ENCODE results near the gene KRTAP5-11. TPM values are rescaled to one million over a fixed set of nuclear protein-coding genes. Genes with fewer than 3 reads are reported as not detected.

The KRTAP5-11 gene
- total and polyA plus RNA-seq, 2 experiments from 2014 or later = not detected

- 58 to 76% methylated on average over 10 of the region's 10 CpGs for WGBS, 2 experiments (ENCODE audit: low coverage in 1 of 2, low lambda C conversion rate in 2 of 2, missing lambda C conversion rate in 2 of 2)
- TF ChIP-seq EZH2 (IDR thresholded peaks at IDR 0.05; ENCODE audit: insufficient read depth, poor library complexity, severe bottlenecking) (no peak), EZH2phosphoT487 (IDR thresholded peaks at IDR 0.05; ENCODE audit: insufficient read depth, low read depth) (no peak)
- H3K36me3 ChIP-seq (ENCODE audit: low read depth) = no peaks in the 10 kb centered on the region
- in situ Hi-C loops (cut with MboI) = no loop called here
- no peaks in the 10 kb centered on the region for H4K20me1 ChIP-seq (ENCODE audit: insufficient read depth)
- no peaks in the 10 kb centered on the region for H3K9me2 ChIP-seq (ENCODE audit: insufficient read depth)
- no peaks in the 10 kb centered on the region; the same call in 1 of the 2 replicates for H3K27me3 ChIP-seq (replicated peaks; ENCODE audit: insufficient read depth)
- H3K9me3 ChIP-seq (ENCODE audit: low read depth) = no peaks in the 10 kb centered on the region
- no peaks in the 10 kb centered on the region for H3F3A ChIP-seq (ENCODE audit: insufficient read depth)
- H2AFZ ChIP-seq = no peak overlapping the region
- no peak for DNase-seq
- no peak overlapping the region for H3K4me3 ChIP-seq
- H3K79me2 ChIP-seq (ENCODE audit: insufficient read depth) = no peaks in the 10 kb centered on the region
- H3K9ac ChIP-seq = no peak overlapping the region
- no peak overlapping the region for H3K27ac ChIP-seq
- H3K4me2 ChIP-seq (ENCODE audit: unreplicated experiment) = no peak overlapping the region
- H3K4me1 ChIP-seq (ENCODE audit: insufficient read depth) = no peaks in the 10 kb centered on the region
Measured at GRCh38 chr11:71532036-71532610, 50.6 kb downstream of the KRTAP5-11 start.

Small RNA genes lying within 50 kb of the gene (small RNA-seq; reads per million reads assigned to genes)
- gene AP000867.1 (ENCODE audit: low read depth, low replicate concordance) = not detected
- gene KRTAP5-14P (ENCODE audit: low read depth, low replicate concordance) = not detected

Other genes with a start within 250 kb of the KRTAP5-11 start
- gene DHCR7, start 134.5 kb downstream of the KRTAP5-11 start, total RNA-seq (2014; rRNA removed; shearing (Covaris generic)) = 13.6 and 14.7 TPM in 2 replicates
- 15.7 and 17.2 TPM in 2 replicates for gene DHCR7, start 134.5 kb downstream of the KRTAP5-11 start, polyA plus RNA-seq (2016; fragmentation: Nextera tagmentation; extraction: Ambion mirVana)
- 50.4 and 64.4 TPM in 2 replicates for gene NADSYN1, start 129.7 kb downstream of the KRTAP5-11 start, total RNA-seq (2014; rRNA removed; shearing (Covaris generic))
- gene NADSYN1, start 129.7 kb downstream of the KRTAP5-11 start, polyA plus RNA-seq (2016; fragmentation: Nextera tagmentation; extraction: Ambion mirVana) = 38.4 and 42.0 TPM in 2 replicates
- gene KRTAP5-7, start 55.6 kb downstream of the KRTAP5-11 start, total RNA-seq (2014; rRNA removed; shearing (Covaris generic)) = not detected in 2 replicates
- not detected in 2 replicates for gene KRTAP5-7, start 55.6 kb downstream of the KRTAP5-11 start, polyA plus RNA-seq (2016; fragmentation: Nextera tagmentation; extraction: Ambion mirVana)
- not detected in 2 replicates for gene KRTAP5-8, start 44.9 kb downstream of the KRTAP5-11 start, total RNA-seq (2014; rRNA removed; shearing (Covaris generic))
- gene KRTAP5-8, start 44.9 kb downstream of the KRTAP5-11 start, polyA plus RNA-seq (2016; fragmentation: Nextera tagmentation; extraction: Ambion mirVana) = not detected in 2 replicates
- gene KRTAP5-9, start 34.5 kb downstream of the KRTAP5-11 start, total RNA-seq (2014; rRNA removed; shearing (Covaris generic)) = not detected in 2 replicates
- not detected in 2 replicates for gene KRTAP5-9, start 34.5 kb downstream of the KRTAP5-11 start, polyA plus RNA-seq (2016; fragmentation: Nextera tagmentation; extraction: Ambion mirVana)
- gene KRTAP5-10, start 17.3 kb downstream of the KRTAP5-11 start, total RNA-seq (2014; rRNA removed; shearing (Covaris generic)) = not detected in 2 replicates
- not detected in 2 replicates for gene KRTAP5-10, start 17.3 kb downstream of the KRTAP5-11 start, polyA plus RNA-seq (2016; fragmentation: Nextera tagmentation; extraction: Ambion mirVana)

Measured in GM23248 (cell line).